Spinal cord (tissue), 10 donors: ENCODE results near the gene TTC28. TPM values are rescaled to one million over a fixed set of nuclear protein-coding genes. Genes with fewer than 3 reads are reported as not detected.
"Not testable (repeated sequence)": the region's sequence is repeated elsewhere in the genome, so short reads cannot be mapped to it uniquely, and the experiment has no call there.

Experiments
- DNase-seq, 6 donors: peaks; one replicate each; pipeline versions ENCODE4 v3.0.0 to v3.0.0-alpha.2; 2013 to 2015; ENCODE audit warnings: low spot score in 6 of 6, low read depth in 4 of 6
- H3K27ac ChIP-seq: one replicate; pipeline ENCODE4 v1.5.1; 2013; ENCODE audit warnings: low read depth, low read length, control low read depth
- H3K27me3 ChIP-seq: one replicate; pipeline ENCODE4 v1.6.1; 2013; ENCODE audit warnings: low read length; ENCODE audit not compliant: control insufficient read depth, insufficient read depth
- H3K36me3 ChIP-seq: one replicate; pipeline ENCODE4 v1.6.1; 2013; ENCODE audit warnings: low read length; ENCODE audit not compliant: control insufficient read depth, insufficient read depth
- H3K4me1 ChIP-seq: one replicate; pipeline ENCODE4 v1.6.1; 2013; ENCODE audit warnings: low read length; ENCODE audit not compliant: control insufficient read depth, insufficient read depth
- H3K4me3 ChIP-seq: one replicate; pipeline ENCODE4 v1.5.1; 2013; ENCODE audit warnings: low read depth, low read length, control low read depth
- H3K9me3 ChIP-seq: one replicate; pipeline ENCODE4 v1.6.1; 2013; ENCODE audit warnings: low read length; ENCODE audit not compliant: control insufficient read depth, insufficient read depth
- WGBS: methylation state at CpG from one replicate; pipeline ENCODE4 v1.1.5; 2013; ENCODE audit warnings: missing lambda C conversion rate; ENCODE audit not compliant: insufficient coverage; 5-methylcytosine and 5-hydroxymethylcytosine counted together
- polyA plus RNA-seq, 2 donors: library from polyadenylated mRNA; unstranded; fragments of 120-200 nt; gene quantifications; one replicate each; pipeline ENCODE4 v1.2.1, GENCODE V29; 2013; ENCODE audit not compliant: insufficient read length in 2 of 2
- total RNA-seq, 2 donors: library from RNA; depleted of rRNA in 1 of 2; stranded (reverse); fragments of 120-200 nt in 1 of 2; fragments of >200 nt in 1 of 2; gene quantifications; one replicate each; pipeline versions ENCODE4 v1.2.3 to v1.2.4, GENCODE V29; 2013 to 2014
- donor health status: healthy.

TTC28 gene
- total and polyA plus RNA-seq, 4 donors: 19.4 to 44.0 (median 30.4) TPM

DNA sequence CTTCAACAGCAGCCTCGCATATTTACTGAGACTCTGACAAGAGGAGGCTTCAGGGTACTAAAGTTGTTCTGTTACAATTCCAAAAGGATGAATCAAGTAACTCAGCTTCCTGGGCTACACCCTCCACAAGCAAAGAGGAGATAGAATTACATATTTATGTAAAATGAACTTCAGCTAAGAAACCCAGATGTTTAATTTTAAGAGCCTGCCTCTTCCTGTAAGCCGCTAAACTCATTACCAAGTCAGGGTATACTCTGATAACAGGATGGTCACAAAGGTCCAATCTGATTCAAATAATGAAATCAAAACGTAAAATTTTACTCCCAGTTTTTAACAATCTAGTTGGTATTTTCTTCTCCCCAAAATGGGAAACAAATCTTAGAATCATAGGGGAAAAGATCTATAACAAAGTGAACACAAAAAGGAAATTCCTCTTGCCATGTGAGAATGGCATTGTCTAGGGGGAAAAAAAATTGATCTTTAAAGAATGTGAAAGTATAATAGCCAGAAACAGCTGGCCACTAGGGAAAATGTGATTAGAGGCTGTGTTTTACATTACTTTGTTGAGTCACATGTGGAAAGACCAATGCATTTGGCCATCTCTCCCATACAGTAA is 31.0 kb upstream of the TTC28 start:
- H3K4me1 ChIP-seq: no peaks in the 10 kb centered on the region
- H3K36me3 ChIP-seq: no peaks in the 10 kb centered on the region
- peak overlapping the region; percentile 45 for H3K27ac ChIP-seq
- H3K9me3 ChIP-seq: no peaks in the 10 kb centered on the region
- H3K4me3 ChIP-seq: no peak overlapping the region
- no peak for DNase-seq
- no CpG with 5 or more reads among the region's 3 CpGs for WGBS
- H3K27me3 ChIP-seq: no peaks in the 10 kb centered on the region

GRCh38 chr22:28710107-28710506 is 30.5 kb upstream of the TTC28 start:
- Histone ChIP-seq H3K4me3 (no peak overlapping the region), H3K4me1 (no peaks in the 10 kb centered on the region), H3K27me3 (no peaks in the 10 kb centered on the region), H3K9me3 (no peaks in the 10 kb centered on the region), H3K36me3 (no peaks in the 10 kb centered on the region), H3K27ac (peak overlapping the region; percentile 45)
- no peak for DNase-seq

DNA sequence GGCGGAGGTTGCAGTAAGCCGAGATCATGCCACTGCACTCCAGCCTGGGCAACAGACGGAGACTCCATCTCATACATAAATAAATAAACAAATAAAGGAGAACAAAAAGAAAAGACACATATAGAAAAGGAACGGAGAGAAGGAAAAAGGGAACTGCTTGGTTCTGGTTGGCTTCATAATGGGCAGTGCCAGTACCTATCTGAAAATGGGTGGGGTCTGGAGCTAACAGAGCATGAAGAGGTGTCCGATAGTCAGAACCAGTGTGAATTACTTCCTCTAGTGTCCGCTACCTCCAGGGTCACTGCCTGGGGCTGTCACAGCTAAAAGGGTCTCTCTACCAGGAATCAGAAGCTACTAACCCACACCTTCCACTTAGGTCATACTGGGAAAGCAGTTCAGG is 27.2 kb upstream of the TTC28 start:
- H3K9me3 ChIP-seq: no peaks in the 10 kb centered on the region
- no peak overlapping the region for H3K27ac ChIP-seq
- no peaks in the 10 kb centered on the region for H3K27me3 ChIP-seq
- DNase-seq: no peak
- no peaks in the 10 kb centered on the region for H3K4me1 ChIP-seq
- 100% methylated on average over 1 of the region's 6 CpGs for WGBS
- H3K4me3 ChIP-seq: no peak overlapping the region
- no peaks in the 10 kb centered on the region for H3K36me3 ChIP-seq

- Histone ChIP-seq H3K4me1 (no peaks in the 10 kb centered on the region), H3K4me3 (no peak overlapping the region), H3K9me3 (no peaks in the 10 kb centered on the region), H3K27me3 (no peaks in the 10 kb centered on the region), H3K36me3 (no peaks in the 10 kb centered on the region), H3K27ac (no peak overlapping the region)
- no peak for DNase-seq
These were observed 23.8 kb upstream of the TTC28 start for GRCh38 chr22:28703436-28703835.

DNA sequence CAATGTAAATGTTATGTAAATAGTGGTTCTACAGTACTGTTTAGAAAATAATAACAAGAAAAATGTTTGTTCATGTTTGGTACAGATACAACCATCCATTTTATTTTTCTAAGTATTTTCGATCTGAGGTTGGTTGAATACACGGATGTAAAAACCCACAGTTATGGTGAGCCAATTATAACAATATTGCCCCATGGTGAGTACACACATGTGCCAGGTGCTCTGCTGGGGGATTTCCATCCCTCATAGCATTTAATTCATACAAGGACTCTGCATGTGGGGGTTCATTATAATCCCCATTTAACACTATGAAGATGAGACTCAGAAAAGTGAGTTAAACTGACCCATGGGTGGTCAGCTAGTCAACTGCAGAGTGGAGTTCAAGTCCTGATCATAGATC is 23.3 kb upstream of the TTC28 start:
- Histone ChIP-seq H3K4me1 (no peaks in the 10 kb centered on the region), H3K9me3 (no peaks in the 10 kb centered on the region), H3K27ac (no peak overlapping the region), H3K36me3 (no peaks in the 10 kb centered on the region), H3K27me3 (no peaks in the 10 kb centered on the region), H3K4me3 (no peak overlapping the region)
- DNase-seq: no peak
- WGBS: no CpG with 5 or more reads among the region's 2 CpGs

DNA sequence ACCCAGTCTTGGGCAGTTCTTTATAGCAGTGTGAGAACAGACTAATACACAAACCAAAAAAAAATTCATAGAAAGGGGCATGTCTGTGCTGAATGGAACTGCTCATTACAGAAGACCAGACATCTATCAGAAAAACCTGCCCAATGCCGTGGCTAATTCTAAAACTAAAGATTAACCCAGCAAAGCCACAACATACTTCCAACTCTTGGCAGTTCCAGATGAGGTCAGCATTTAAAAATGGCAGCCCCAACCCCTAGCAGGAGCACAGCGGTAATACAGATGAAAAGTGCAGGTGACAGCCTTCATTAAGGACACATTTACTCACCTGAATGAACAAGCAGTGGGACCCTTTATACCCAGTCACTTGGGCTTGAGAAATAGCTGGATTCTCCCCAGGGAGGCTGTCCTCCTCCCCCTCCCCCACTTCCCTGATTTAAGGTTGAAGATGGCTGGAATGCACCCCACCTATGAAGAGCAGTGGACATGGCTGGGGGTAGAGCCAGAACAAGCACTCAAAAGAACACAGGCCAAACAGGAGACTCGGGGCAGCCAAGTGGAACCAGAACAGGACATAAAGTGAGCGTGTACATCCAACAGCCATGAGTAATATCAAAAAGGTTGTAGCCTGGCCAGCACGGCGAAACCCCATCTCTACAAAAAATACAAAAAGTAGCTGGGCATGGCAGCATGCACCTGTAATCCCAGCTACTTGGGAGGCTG is 13.6 kb upstream of the TTC28 start:
- H3K4me3 ChIP-seq, H3K9me3 ChIP-seq, H3K4me1 ChIP-seq, H3K27ac ChIP-seq, H3K27me3 ChIP-seq, DNase-seq, H3K36me3 ChIP-seq: not testable (repeated sequence)
- 90% methylated on average over 4 of the region's 6 CpGs for WGBS

DNA sequence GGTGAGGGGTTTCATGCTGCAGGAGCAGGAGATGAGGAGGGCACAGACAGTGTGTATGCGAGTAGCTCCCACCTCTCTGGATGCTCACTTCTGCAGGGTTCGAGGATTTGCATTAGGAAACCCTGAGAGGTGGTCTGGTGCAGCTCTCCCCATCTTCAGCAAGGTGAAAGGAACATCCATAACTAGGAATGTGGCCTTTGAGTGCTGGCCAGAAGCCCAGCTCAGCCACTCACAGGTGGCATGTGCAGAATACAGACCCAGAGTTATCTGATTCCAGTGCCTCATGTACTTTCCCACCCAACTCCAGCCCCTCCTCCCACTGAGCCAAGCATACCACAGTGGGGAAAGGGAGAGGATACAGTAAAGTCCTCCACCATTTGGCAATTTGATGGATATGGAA is 10.2 kb upstream of the TTC28 start:
- DNase-seq, H3K4me3 ChIP-seq, H3K27me3 ChIP-seq, H3K9me3 ChIP-seq, H3K36me3 ChIP-seq, H3K27ac ChIP-seq, H3K4me1 ChIP-seq: not testable (repeated sequence)
- 100% methylated on average over 2 of the region's 2 CpGs for WGBS

DNA sequence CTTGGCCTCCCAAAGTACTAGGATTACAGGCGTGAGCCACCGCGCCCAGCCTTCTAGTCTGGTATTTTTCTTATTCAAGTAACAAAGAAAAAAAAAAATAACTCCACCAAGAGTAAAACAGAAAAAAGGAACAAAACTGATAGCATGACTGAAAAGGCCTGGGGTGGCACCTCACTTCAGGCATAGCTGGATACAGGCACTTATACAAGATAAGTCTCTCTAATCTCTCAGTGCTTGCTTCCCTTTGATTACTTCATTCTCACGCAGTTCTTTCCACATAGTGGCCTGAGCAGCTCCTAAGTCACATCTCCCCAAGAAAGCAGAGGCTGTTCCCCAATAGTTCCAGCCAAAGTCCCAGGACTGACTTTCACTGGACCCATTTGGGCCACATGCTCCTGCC is 3.3 kb upstream of the TTC28 start:
- 100% methylated on average over 1 of the region's 4 CpGs for WGBS
- not testable (repeated sequence) for H3K27me3 ChIP-seq, H3K36me3 ChIP-seq, DNase-seq, H3K4me1 ChIP-seq, H3K9me3 ChIP-seq, H3K4me3 ChIP-seq, H3K27ac ChIP-seq

DNA sequence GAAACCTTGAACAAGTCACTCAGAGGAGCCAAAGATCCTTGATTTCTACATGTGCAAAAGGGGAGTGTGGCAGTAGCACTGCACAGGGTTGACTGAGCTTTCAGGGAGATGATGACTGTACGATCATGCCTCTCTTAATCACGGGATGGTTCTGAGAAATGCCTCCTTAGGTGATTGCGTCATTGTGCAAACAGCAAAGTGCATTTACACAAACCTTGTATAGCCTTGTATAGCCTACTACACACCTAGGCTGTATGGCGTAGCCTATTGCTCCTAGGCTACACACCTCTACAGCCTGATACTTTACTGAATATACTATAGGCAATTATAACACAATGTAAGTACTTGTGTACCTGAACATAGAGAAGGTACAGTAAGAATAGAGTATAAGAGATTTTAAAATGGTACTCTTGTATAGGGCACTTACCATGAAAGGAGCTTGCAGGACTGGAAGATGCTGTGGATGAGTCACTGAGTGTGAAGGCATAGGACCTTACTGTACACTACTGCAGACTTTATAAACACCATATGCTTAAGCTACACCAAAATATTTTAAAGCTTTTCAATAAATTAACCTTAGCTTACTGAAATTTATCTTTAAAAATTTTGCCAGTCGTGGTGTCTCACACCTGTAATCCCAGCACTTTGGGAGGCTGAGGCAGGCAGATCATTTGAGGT is 1.3 kb upstream of the TTC28 start:
- H3K27me3 ChIP-seq, H3K36me3 ChIP-seq, H3K4me3 ChIP-seq, H3K4me1 ChIP-seq, DNase-seq, H3K27ac ChIP-seq, H3K9me3 ChIP-seq: not testable (repeated sequence)
- WGBS: no CpG with 5 or more reads among the region's 5 CpGs
